Caco-2 (cell line): Measurements from ENCODE around the gene ACAA1. TPM values are rescaled to one million over a fixed set of nuclear protein-coding genes. Genes with fewer than 3 reads are reported as not detected.

ENCODE experiments used
- BruUV-seq: library from RNA; stranded (reverse); fragments of 400-500 nt; replicated peaks from 2 replicates; lab custom pipeline; 2021; lab: Mats Ljungman, UMichigan
- CTCF ChIA-PET: fragments of 300-600 bp; sonication (Branson Sonifier 250); formaldehyde crosslinking; loops from one replicate; lab custom pipeline; 2022; ENCODE audit warnings: antibody characterized with exemption; lab: Charles Lee
- POLR2A ChIA-PET: fragments of 300-600 bp; sonication (Branson Sonifier 250); formaldehyde crosslinking; loops from one replicate; lab custom pipeline; 2022; ENCODE audit warnings: antibody characterized with exemption; lab: Charles Lee
- DNase-seq, 2 experiments: peaks; one replicate each; pipeline versions ENCODE4 v3.0.0 to v3.0.0-alpha.2; 2020 to 2022
- H3K27me3 ChIP-seq: replicated peaks from 2 replicates; pipeline ENCODE4 v1.6.0; 2011; ENCODE audit warnings: low read length; ENCODE audit not compliant: control insufficient read depth, insufficient read depth
- H3K36me3 ChIP-seq: 2 replicates; pipeline ENCODE4 v1.5.1; 2011; ENCODE audit warnings: low read length; ENCODE audit not compliant: control insufficient read depth, insufficient read depth
- H3K4me1 ChIP-seq: fragments of 250-450 bp; sonication (Bioruptor Pico); 2 replicates; pipeline ENCODE4 v1.5.1; 2020; ENCODE audit warnings: mild to moderate bottlenecking
- H3K4me3 ChIP-seq: 2 replicates; pipeline ENCODE4 v1.5.1; 2011; ENCODE audit warnings: low read depth, mild to moderate bottlenecking, control low read depth, low read length
- H3K9me3 ChIP-seq: fragments of 250-450 bp; sonication (Bioruptor Pico); 2 replicates; pipeline ENCODE4 v1.5.1; 2020; ENCODE audit warnings: mild to moderate bottlenecking, moderate library complexity
- H3K27ac Mint-ChIP-seq: one replicate; pipeline ENCODE4 v1.8.0; 2022; ENCODE audit warnings: mixed read lengths; ENCODE audit not compliant: unreplicated experiment
- H3K27me3 Mint-ChIP-seq: one replicate; pipeline ENCODE4 v1.8.0; 2022; ENCODE audit warnings: mixed read lengths; ENCODE audit not compliant: insufficient read depth, unreplicated experiment
- H3K36me3 Mint-ChIP-seq: one replicate; pipeline ENCODE4 v1.8.0; 2022; ENCODE audit warnings: mild to moderate bottlenecking, mixed read lengths; ENCODE audit not compliant: insufficient read depth, unreplicated experiment
- H3K4me1 Mint-ChIP-seq: one replicate; pipeline ENCODE4 v1.8.0; 2022; ENCODE audit warnings: low read depth, mixed read lengths; ENCODE audit not compliant: unreplicated experiment
- H3K4me3 Mint-ChIP-seq: one replicate; pipeline ENCODE4 v1.8.0; 2022; ENCODE audit warnings: mild to moderate bottlenecking, moderate library complexity, mixed read lengths; ENCODE audit not compliant: unreplicated experiment
- H3K9me3 Mint-ChIP-seq: one replicate; pipeline ENCODE4 v1.8.0; 2022; ENCODE audit warnings: mixed read lengths; ENCODE audit not compliant: unreplicated experiment
- intact Hi-C: fragments of 100-400 bp; cut with micrococcal nuclease; formaldehyde crosslinking; loops from one replicate; pipeline ENCODE4 v1.10.0; 2022; ENCODE audit not compliant: unreplicated experiment
- total RNA-seq: library from RNA; stranded (reverse); gene quantifications from 2 replicates; pipeline ENCODE4 v1.2.3, GENCODE V29; 2022
- TF ChIP-seq, protein P1 (sequence below), 2 experiments: fragments of 200-600 bp in 1 of 2; IDR thresholded peaks; 1 replicate in 1 of 2; 2 replicates in 1 of 2; pipeline versions ENCODE4 v1.5.1 to v1.8.0; 2011 to 2022; ENCODE audit warnings: antibody characterized with exemption in 1 of 2, control low read depth in 1 of 2, inconsistent platforms in 1 of 2, low read depth in 1 of 2, low read length in 1 of 2, mild to moderate bottlenecking in 1 of 2, moderate library complexity in 1 of 2; ENCODE audit not compliant: insufficient read depth in 1 of 2, severe bottlenecking in 1 of 2, unreplicated experiment in 1 of 2

ACAA1 gene
- total RNA-seq, 1 experiment from 2014 or later, result 139 TPM

DNA sequence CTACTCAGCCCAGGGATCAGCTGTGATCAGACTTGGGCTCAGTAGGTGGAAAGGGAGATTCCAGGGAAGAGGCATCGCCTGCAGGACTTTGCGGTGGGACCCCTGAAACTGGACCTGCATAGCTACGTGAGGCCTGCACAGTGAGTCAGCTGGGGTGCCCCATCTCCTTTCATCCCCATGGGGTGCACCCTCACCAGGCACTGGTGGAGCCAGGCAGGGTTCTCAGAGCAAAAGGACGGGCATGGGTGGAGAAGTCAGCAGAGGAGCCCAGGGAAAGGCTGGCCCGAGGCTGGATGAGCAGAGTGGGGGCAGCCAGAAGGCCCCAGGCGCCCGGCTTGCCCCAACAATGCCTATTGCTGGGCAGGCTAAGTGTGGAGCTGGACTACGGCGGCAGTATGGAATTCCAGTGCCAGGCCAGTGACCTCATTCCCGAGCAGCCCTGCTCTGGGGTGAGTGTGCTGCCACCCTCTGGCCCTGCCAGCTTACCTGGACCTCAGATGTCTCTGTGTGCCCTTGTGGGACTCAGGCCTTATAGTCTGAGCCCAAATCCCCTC lies 19.7 kb downstream of the ACAA1 start:
- CTCF ChIA-PET, result interaction anchor here (0.6 to 1.7 kb wide), 4 partner anchors 16 to 65 kb away, joined by 3 to 8 read pairs (median 4); partner anchors contain the start of genes ACAA1 and OXSR1
- Histone ChIP-seq H3K36me3 (peaks cover 8% of the 10 kb centered on the region), H3K27me3 (no peaks in the 10 kb centered on the region), H3K4me1 (0 out of 2 replicates have a peak, but pooled peaks cover 3% of the 10 kb centered on the region), H3K4me3 (no peak overlapping the region), H3K9me3 (no peaks in the 10 kb centered on the region)
- peak in 1 of 2 experiments; percentile 32 for DNase-seq
- POLR2A ChIA-PET, result interaction anchor here (0.5 to 1.3 kb wide), 2 partner anchors 48 to 63 kb away, joined by 6 to 7 read pairs; partner anchors contain the start of gene OXSR1
- Mint-ChIP-seq H3K4me3 (no peak overlapping the region), H3K36me3 (peaks cover 77% of the 10 kb centered on the region), H3K27ac (no peak overlapping the region), H3K9me3 (no peaks in the 10 kb centered on the region), H3K4me1 (peaks cover 28% of the 10 kb centered on the region), H3K27me3 (no peaks in the 10 kb centered on the region)
- BruUV-seq, result no TSS peak
- TF ChIP-seq, protein P1, sequence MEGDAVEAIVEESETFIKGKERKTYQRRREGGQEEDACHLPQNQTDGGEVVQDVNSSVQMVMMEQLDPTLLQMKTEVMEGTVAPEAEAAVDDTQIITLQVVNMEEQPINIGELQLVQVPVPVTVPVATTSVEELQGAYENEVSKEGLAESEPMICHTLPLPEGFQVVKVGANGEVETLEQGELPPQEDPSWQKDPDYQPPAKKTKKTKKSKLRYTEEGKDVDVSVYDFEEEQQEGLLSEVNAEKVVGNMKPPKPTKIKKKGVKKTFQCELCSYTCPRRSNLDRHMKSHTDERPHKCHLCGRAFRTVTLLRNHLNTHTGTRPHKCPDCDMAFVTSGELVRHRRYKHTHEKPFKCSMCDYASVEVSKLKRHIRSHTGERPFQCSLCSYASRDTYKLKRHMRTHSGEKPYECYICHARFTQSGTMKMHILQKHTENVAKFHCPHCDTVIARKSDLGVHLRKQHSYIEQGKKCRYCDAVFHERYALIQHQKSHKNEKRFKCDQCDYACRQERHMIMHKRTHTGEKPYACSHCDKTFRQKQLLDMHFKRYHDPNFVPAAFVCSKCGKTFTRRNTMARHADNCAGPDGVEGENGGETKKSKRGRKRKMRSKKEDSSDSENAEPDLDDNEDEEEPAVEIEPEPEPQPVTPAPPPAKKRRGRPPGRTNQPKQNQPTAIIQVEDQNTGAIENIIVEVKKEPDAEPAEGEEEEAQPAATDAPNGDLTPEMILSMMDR (IDR thresholded peaks at IDR 0.05; ENCODE audit: insufficient read depth in 1 of 2, low read depth in 1 of 2, low read length in 1 of 2, severe bottlenecking in 1 of 2, unreplicated experiment in 1 of 2), result no peak
- intact Hi-C loops, result no loop called here

DNA sequence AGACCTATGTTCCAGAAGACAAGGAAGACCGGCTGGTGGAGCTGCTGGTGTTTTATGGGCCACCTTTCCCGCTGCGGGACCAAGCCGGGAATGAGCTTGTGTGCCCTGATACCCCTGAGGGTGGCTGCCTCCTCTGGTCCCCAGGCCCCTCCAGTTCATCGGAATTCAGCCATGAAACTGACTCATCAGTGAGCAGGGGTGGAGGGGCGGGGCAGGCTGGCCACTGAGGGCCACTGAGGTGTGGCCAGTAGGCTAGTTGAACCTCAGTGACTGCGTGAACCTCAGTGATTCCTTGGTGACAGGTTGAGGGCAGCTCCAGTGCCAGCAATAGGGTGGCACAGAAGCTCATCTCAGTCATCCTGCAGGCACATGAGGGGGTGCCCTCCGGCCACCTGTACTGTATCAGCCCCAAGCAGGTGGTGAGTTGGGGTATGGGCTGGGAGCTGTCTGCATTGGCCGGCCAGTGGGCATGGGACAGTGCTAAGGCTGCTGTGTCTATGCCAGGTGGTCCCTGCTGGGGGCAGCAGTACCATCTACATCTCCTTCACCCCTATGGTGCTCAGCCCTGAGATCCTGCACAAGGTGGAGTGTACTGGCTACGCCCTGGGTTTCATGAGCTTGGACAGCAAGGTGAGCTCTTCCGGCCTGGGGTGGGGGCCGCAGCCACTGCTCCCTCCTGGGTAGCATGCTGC lies 20.3 kb downstream of the ACAA1 start:
- Mint-ChIP-seq H3K4me3 (no peak overlapping the region), H3K9me3 (no peaks in the 10 kb centered on the region), H3K27ac (no peak overlapping the region), H3K27me3 (no peaks in the 10 kb centered on the region), H3K4me1 (peaks cover 28% of the 10 kb centered on the region), H3K36me3 (peaks cover 71% of the 10 kb centered on the region)
- POLR2A ChIA-PET, result interaction anchor here (1.0 to 1.3 kb wide), 2 partner anchors 20 to 48 kb away, joined by 3 to 7 read pairs; partner anchors contain the start of genes ACAA1 and OXSR1
- Histone ChIP-seq H3K36me3 (peaks cover 8% of the 10 kb centered on the region), H3K27me3 (no peaks in the 10 kb centered on the region), H3K4me3 (no peak overlapping the region), H3K4me1 (0 out of 2 replicates have a peak, but pooled peaks cover 3% of the 10 kb centered on the region), H3K9me3 (no peaks in the 10 kb centered on the region)
- peak in 1 of 2 experiments; percentile 37 for DNase-seq
- intact Hi-C loops, result no loop called here
- CTCF ChIA-PET, result interaction anchor here (0.6 to 1.7 kb wide), 3 partner anchors 20 to 66 kb away, joined by 3 to 8 read pairs (median 4); partner anchors contain the start of genes ACAA1 and OXSR1
- TF ChIP-seq, protein P1 (IDR thresholded peaks at IDR 0.05; ENCODE audit: insufficient read depth in 1 of 2, low read depth in 1 of 2, low read length in 1 of 2, severe bottlenecking in 1 of 2, unreplicated experiment in 1 of 2), result no peak
- BruUV-seq, result no TSS peak
